Calu3 (cell line): ENCODE results near the gene GALNT15. TPM values are rescaled to one million over a fixed set of nuclear protein-coding genes. Genes with fewer than 3 reads are reported as not detected.

ENCODE experiments used
- BruUV-seq: library from RNA; stranded (reverse); fragments of 400-500 nt; replicated peaks from 2 replicates; lab custom pipeline; 2021; lab: Mats Ljungman, UMichigan
- CTCF ChIA-PET: fragments of 300-600 bp; sonication (Branson Sonifier 250); formaldehyde crosslinking; loops from one replicate; lab custom pipeline; 2022; ENCODE audit warnings: antibody characterized with exemption; lab: Charles Lee
- DNase-seq: peaks from one replicate; pipeline ENCODE4 v3.0.0; 2022
- H3K27ac Mint-ChIP-seq: one replicate; pipeline ENCODE4 v1.8.0; 2022; ENCODE audit warnings: mixed read lengths; ENCODE audit not compliant: unreplicated experiment
- H3K27me3 Mint-ChIP-seq: one replicate; pipeline ENCODE4 v1.8.0; 2022; ENCODE audit warnings: mixed read lengths; ENCODE audit not compliant: unreplicated experiment
- H3K36me3 Mint-ChIP-seq: one replicate; pipeline ENCODE4 v1.8.0; 2022; ENCODE audit warnings: mild to moderate bottlenecking, moderate library complexity, mixed read lengths; ENCODE audit not compliant: insufficient read depth, unreplicated experiment
- H3K4me1 Mint-ChIP-seq: one replicate; pipeline ENCODE4 v1.8.0; 2022; ENCODE audit warnings: mild to moderate bottlenecking, low read depth, mixed read lengths; ENCODE audit not compliant: unreplicated experiment
- H3K4me3 Mint-ChIP-seq: one replicate; pipeline ENCODE4 v1.8.0; 2022; ENCODE audit warnings: mild to moderate bottlenecking, low read depth, moderate library complexity, mixed read lengths; ENCODE audit not compliant: unreplicated experiment
- H3K9me3 Mint-ChIP-seq: one replicate; pipeline ENCODE4 v1.8.0; 2022; ENCODE audit warnings: low read depth, mixed read lengths; ENCODE audit not compliant: unreplicated experiment
- intact Hi-C: fragments of 100-400 bp; cut with micrococcal nuclease; formaldehyde crosslinking; loops from one replicate; pipeline ENCODE4 v1.10.0; 2022; ENCODE audit not compliant: unreplicated experiment
- total RNA-seq: library from RNA; stranded (reverse); gene quantifications from 2 replicates; pipeline ENCODE4 v1.2.3, GENCODE V29; 2022
- TF ChIP-seq, protein P1 (sequence below): fragments of 200-600 bp; IDR thresholded peaks from one replicate; pipeline ENCODE4 v1.8.0; 2022; ENCODE audit warnings: antibody characterized with exemption; ENCODE audit not compliant: unreplicated experiment

Gene GALNT15
- total RNA-seq, 1 experiment from 2014 or later = not detected

DNA sequence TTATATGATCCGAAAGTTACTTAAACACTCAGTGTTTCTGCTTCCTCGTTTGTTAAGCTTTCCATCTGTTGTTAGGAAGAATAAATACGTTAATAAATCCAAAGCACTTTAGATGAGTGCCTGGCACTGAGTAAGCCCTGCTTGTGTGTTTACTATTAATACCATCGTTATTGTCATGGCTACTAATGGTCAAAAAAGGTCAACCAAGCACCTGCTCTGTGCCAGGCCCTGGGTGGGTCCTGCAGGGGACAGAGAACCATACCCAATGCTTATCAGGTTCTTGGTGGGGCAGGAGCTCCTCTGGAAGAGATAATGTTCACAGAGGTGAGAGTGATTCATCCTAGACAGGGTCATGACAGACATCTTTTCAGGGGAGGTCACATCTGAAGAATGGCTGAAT, 39.9 kb downstream of the GALNT15 start:
- CTCF ChIA-PET = no interaction called here

DNA sequence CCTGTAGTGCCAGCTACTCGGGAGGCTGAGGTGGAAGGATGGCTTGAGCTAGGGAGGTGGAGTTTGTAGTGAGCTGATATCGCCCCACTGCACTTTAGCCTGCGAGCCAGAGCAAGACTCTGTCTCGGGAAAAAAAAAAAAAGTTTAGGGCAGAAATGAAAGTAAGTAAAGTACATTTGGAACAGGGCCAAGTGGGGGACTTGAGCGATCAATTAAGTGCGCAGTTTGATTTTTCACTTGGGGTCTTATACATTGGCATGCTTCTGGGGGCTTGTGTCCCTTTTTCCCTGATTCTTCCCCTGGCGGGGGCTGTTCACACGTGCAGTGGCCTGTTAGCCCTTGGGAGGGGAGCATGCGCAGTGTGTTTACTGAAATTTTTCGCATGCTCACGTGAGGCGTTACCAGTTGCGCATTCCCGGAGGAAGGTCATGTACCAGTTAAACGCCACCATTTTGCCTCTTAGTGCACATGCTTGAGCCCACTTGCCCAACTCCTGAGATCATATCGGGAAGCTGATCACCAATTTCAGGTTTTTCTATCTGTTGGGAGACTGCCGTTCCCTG, 42.0 kb downstream of the GALNT15 start:
- H3K36me3 Mint-ChIP-seq = no peaks in the 10 kb centered on the region
- CTCF ChIA-PET = no interaction called here
- no peak overlapping the region for H3K4me3 Mint-ChIP-seq
- TF ChIP-seq, protein P1, sequence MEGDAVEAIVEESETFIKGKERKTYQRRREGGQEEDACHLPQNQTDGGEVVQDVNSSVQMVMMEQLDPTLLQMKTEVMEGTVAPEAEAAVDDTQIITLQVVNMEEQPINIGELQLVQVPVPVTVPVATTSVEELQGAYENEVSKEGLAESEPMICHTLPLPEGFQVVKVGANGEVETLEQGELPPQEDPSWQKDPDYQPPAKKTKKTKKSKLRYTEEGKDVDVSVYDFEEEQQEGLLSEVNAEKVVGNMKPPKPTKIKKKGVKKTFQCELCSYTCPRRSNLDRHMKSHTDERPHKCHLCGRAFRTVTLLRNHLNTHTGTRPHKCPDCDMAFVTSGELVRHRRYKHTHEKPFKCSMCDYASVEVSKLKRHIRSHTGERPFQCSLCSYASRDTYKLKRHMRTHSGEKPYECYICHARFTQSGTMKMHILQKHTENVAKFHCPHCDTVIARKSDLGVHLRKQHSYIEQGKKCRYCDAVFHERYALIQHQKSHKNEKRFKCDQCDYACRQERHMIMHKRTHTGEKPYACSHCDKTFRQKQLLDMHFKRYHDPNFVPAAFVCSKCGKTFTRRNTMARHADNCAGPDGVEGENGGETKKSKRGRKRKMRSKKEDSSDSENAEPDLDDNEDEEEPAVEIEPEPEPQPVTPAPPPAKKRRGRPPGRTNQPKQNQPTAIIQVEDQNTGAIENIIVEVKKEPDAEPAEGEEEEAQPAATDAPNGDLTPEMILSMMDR = no peak
- intact Hi-C loops = no loop called here
- no peaks in the 10 kb centered on the region for H3K4me1 Mint-ChIP-seq
- no TSS peak for BruUV-seq
- DNase-seq = no peak
- no peak overlapping the region for H3K27ac Mint-ChIP-seq
- peaks cover 36% of the 10 kb centered on the region for H3K27me3 Mint-ChIP-seq
- H3K9me3 Mint-ChIP-seq = no peaks in the 10 kb centered on the region

More for the DNA sequence above, 39.9 kb downstream of the GALNT15 start:
- intact Hi-C loops = no loop called here
- TF ChIP-seq, protein P1 = no peak
- Mint-ChIP-seq H3K36me3 (no peaks in the 10 kb centered on the region), H3K9me3 (no peaks in the 10 kb centered on the region), H3K4me3 (no peak overlapping the region), H3K4me1 (no peaks in the 10 kb centered on the region), H3K27ac (no peak overlapping the region), H3K27me3 (peaks cover 38% of the 10 kb centered on the region)
- no peak for DNase-seq
- no TSS peak for BruUV-seq

DNA sequence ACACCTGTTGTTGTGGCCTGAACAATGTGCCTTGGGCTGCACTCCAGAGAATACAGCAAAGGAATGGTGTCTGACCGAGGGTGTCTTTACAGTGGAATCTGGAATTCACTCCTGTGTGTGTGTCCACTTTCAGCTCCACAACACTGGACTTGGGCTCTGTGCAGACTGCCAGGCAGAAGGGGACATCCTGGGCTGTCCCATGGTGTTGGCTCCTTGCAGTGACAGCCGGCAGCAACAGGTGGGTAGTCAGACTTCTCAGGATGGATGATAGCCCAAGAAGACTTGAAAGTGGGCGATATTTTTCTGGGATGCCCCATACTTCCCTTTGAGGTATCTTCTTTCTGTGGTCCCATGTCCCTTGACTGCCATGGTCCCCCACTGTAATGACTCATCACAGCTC, 45.3 kb downstream of the GALNT15 start:
- Mint-ChIP-seq H3K27ac (no peak overlapping the region), H3K36me3 (no peaks in the 10 kb centered on the region), H3K27me3 (peaks cover 21% of the 10 kb centered on the region), H3K4me1 (no peaks in the 10 kb centered on the region), H3K9me3 (no peaks in the 10 kb centered on the region), H3K4me3 (no peak overlapping the region)
- TF ChIP-seq, protein P1 = no peak
- CTCF ChIA-PET = no interaction called here
- BruUV-seq = no TSS peak
- intact Hi-C loops = no loop called here
- no peak for DNase-seq

DNA sequence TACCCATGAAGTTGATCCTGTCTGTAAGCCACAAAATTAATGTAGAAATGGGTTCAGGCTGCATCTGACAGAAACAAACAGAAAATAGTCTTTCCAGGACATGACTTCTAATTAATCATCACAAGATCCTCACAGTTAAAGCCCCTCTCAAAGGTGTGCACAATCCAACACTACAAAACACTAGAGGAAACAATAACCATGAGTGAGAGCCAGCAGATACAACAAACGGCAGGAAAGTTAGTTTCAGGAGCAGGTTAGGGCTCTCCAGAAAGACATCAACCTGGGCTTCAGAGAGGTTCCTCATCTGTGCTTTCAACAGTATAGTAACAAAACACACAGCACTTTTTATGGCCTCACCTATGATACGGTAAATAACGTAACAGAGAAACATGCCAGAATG, 47.5 kb downstream of the GALNT15 start:
- Mint-ChIP-seq H3K9me3 (no peaks in the 10 kb centered on the region), H3K4me3 (no peak overlapping the region), H3K4me1 (no peaks in the 10 kb centered on the region), H3K36me3 (no peaks in the 10 kb centered on the region), H3K27ac (no peak overlapping the region), H3K27me3 (peaks cover 21% of the 10 kb centered on the region)
- no TSS peak for BruUV-seq
- DNase-seq = no peak
- intact Hi-C loops = no loop called here
- TF ChIP-seq, protein P1 = no peak
- CTCF ChIA-PET = interaction anchor here (1.2 kb wide), 1 partner anchor 25 kb away, joined by 3 read pairs; no protein-coding TSS in a partner anchor
